CD4-positive, CD25-positive, alpha-beta regulatory T cell (primary cell): Measurements from ENCODE around the gene RHOBTB3. TPM values are rescaled to one million over a fixed set of nuclear protein-coding genes. Genes with fewer than 3 reads are reported as not detected.
A peak's percentile ranks its signal among the peaks of the same experiment; 100 is the strongest.

ENCODE experiments used
- ATAC-seq, 2 donors: fragments of 150-1000 bp; cut with Tn5 transposase; one replicate each; pipeline ENCODE4 v1.10.0; 2021; ENCODE audit warnings: low read depth in 2 of 2, moderate number of reproducible peaks in 2 of 2, moderate library complexity in 1 of 2
- DNase-seq, 3 donors: peaks; one replicate each; pipeline versions ENCODE4 v3.0.0 to v3.0.0-alpha.2; 2012 to 2022; ENCODE audit warnings: mixed read lengths in 1 of 3
- H3K27ac ChIP-seq: one replicate; pipeline ENCODE4 v1.7.0; 2013; ENCODE audit warnings: mild to moderate bottlenecking, low read length; ENCODE audit not compliant: insufficient read depth, poor library complexity, severe bottlenecking
- H3K27me3 ChIP-seq: one replicate; pipeline ENCODE4 v1.7.0; 2013; ENCODE audit warnings: low read length; ENCODE audit not compliant: control insufficient read depth, insufficient read depth
- H3K36me3 ChIP-seq: one replicate; pipeline ENCODE4 v1.7.0; 2013; ENCODE audit warnings: mild to moderate bottlenecking, low read length, moderate library complexity; ENCODE audit not compliant: control insufficient read depth, insufficient read depth
- H3K4me1 ChIP-seq: 2 replicates; pipeline ENCODE4 v1.7.0; 2013; ENCODE audit warnings: mild to moderate bottlenecking, low read length; ENCODE audit not compliant: insufficient read depth, control insufficient read depth, poor library complexity, severe bottlenecking
- H3K4me3 ChIP-seq: one replicate; pipeline ENCODE4 v1.7.0; 2013; ENCODE audit warnings: low read depth, mild to moderate bottlenecking, low read length, moderate library complexity
- H3K9me3 ChIP-seq, 2 experiments: 1 replicate in 1 of 2; 2 replicates in 1 of 2; pipeline ENCODE4 v1.7.0; 2013; ENCODE audit warnings: low read length in 2 of 2, mild to moderate bottlenecking in 1 of 2, moderate library complexity in 1 of 2; ENCODE audit not compliant: control insufficient read depth in 2 of 2
- H3K27ac Mint-ChIP-seq, 3 donors: one replicate each; pipeline ENCODE4 v1.8.0; 2020 to 2022; ENCODE audit warnings: mild to moderate bottlenecking in 3 of 3, mixed read lengths in 3 of 3, moderate library complexity in 2 of 3
- H3K27me3 Mint-ChIP-seq: one replicate; pipeline ENCODE4 v1.8.0; 2022; ENCODE audit warnings: mild to moderate bottlenecking, mixed read lengths
- H3K36me3 Mint-ChIP-seq: one replicate; pipeline ENCODE4 v1.8.0; 2020; ENCODE audit warnings: mixed read lengths
- H3K4me1 Mint-ChIP-seq, 4 donors: one replicate each; pipeline ENCODE4 v1.8.0; 2020 to 2022; ENCODE audit warnings: mixed read lengths in 4 of 4, mild to moderate bottlenecking in 1 of 4
- H3K4me3 Mint-ChIP-seq, 4 donors: one replicate each; pipeline ENCODE4 v1.8.0; 2020 to 2022; ENCODE audit warnings: mild to moderate bottlenecking in 4 of 4, mixed read lengths in 4 of 4, moderate library complexity in 3 of 4
- H3K9me3 Mint-ChIP-seq, 7 donors: one replicate each; pipeline ENCODE4 v1.8.0; 2020 to 2022; ENCODE audit warnings: mixed read lengths in 7 of 7, mild to moderate bottlenecking in 3 of 7, moderate library complexity in 2 of 7
- polyA plus RNA-seq, 4 donors: library from polyadenylated mRNA; unstranded; fragments of 300-500 nt; fragmentation: Illumina TruSeq; gene quantifications; one replicate each; pipeline ENCODE4 v1.2.3, GENCODE V29; 2021
- total RNA-seq: library from RNA; stranded (reverse); gene quantifications from one replicate; pipeline ENCODE4 v1.2.3, GENCODE V29; 2022

The RHOBTB3 gene
- total and polyA plus RNA-seq, 5 donors from 2014 or later = 1.4 to 2.8 (median 2.6) TPM

- no peaks in the 10 kb centered on the region for H3K4me1 Mint-ChIP-seq
- Histone ChIP-seq H3K27ac (no peak overlapping the region), H3K36me3 (no peaks in the 10 kb centered on the region), H3K4me1 (no peaks in the 10 kb centered on the region), H3K9me3 (no peaks in the 10 kb centered on the region), H3K27me3 (peaks cover 22% of the 10 kb centered on the region), H3K4me3 (no peak overlapping the region)
- H3K4me3 Mint-ChIP-seq = no peak overlapping the region
- peak overlapping the region in 1 of 3 donors; percentile 3 for H3K27ac Mint-ChIP-seq
- no peaks in the 10 kb centered on the region for H3K36me3 Mint-ChIP-seq
- peaks cover 64% of the 10 kb centered on the region for H3K27me3 Mint-ChIP-seq
- ATAC-seq = no peak
- peaks cover 0 to 2% (median 0%) of the 10 kb centered on the region in 7 donors for H3K9me3 Mint-ChIP-seq
- DNase-seq = no peak
Observed at GRCh38 chr5:95739857-95740256, 8.7 kb downstream of the RHOBTB3 start.

GRCh38 chr5:95741458-95741857, 10.3 kb downstream of the RHOBTB3 start:
- Histone ChIP-seq H3K36me3 (no peaks in the 10 kb centered on the region), H3K27me3 (peaks cover 10% of the 10 kb centered on the region), H3K4me1 (no peaks in the 10 kb centered on the region), H3K4me3 (no peak overlapping the region), H3K9me3 (no peaks in the 10 kb centered on the region), H3K27ac (no peak overlapping the region)
- H3K27me3 Mint-ChIP-seq = peaks cover 61% of the 10 kb centered on the region
- ATAC-seq (no peak), DNase-seq (no peak)
- H3K9me3 Mint-ChIP-seq = peaks cover 0 to 2% (median 0%) of the 10 kb centered on the region in 7 donors
- H3K27ac Mint-ChIP-seq = no peak overlapping the region
- H3K4me1 Mint-ChIP-seq = no peaks in the 10 kb centered on the region
- H3K4me3 Mint-ChIP-seq = no peak overlapping the region
- H3K36me3 Mint-ChIP-seq = no peaks in the 10 kb centered on the region

- H3K27ac Mint-ChIP-seq = no peak overlapping the region
- no peaks in the 10 kb centered on the region for H3K4me1 ChIP-seq
- H3K27me3 ChIP-seq = peaks cover 8% of the 10 kb centered on the region
- no peaks in the 10 kb centered on the region for H3K9me3 ChIP-seq
- DNase-seq = no peak
- H3K4me3 Mint-ChIP-seq = no peak overlapping the region
- ATAC-seq = no peak
- no peak overlapping the region for H3K27ac ChIP-seq
- no peaks in the 10 kb centered on the region for H3K4me1 Mint-ChIP-seq
- H3K36me3 Mint-ChIP-seq = no peaks in the 10 kb centered on the region
- H3K36me3 ChIP-seq = no peaks in the 10 kb centered on the region
- no peaks in the 10 kb centered on the region for H3K9me3 Mint-ChIP-seq
- no peak overlapping the region for H3K4me3 ChIP-seq
- H3K27me3 Mint-ChIP-seq = peaks cover 57% of the 10 kb centered on the region
Observed at GRCh38 chr5:95743232-95743631, 12.1 kb downstream of the RHOBTB3 start.

GRCh38 chr5:95743877-95744276, 12.7 kb downstream of the RHOBTB3 start:
- DNase-seq (no peak), ATAC-seq (no peak)
- H3K36me3 Mint-ChIP-seq = no peaks in the 10 kb centered on the region
- Histone ChIP-seq H3K27me3 (peaks cover 6% of the 10 kb centered on the region), H3K4me3 (no peak overlapping the region), H3K9me3 (no peaks in the 10 kb centered on the region), H3K36me3 (no peaks in the 10 kb centered on the region), H3K4me1 (no peaks in the 10 kb centered on the region), H3K27ac (no peak overlapping the region)
- no peaks in the 10 kb centered on the region for H3K4me1 Mint-ChIP-seq
- no peak overlapping the region for H3K4me3 Mint-ChIP-seq
- H3K9me3 Mint-ChIP-seq = no peaks in the 10 kb centered on the region
- no peak overlapping the region for H3K27ac Mint-ChIP-seq
- H3K27me3 Mint-ChIP-seq = peaks cover 52% of the 10 kb centered on the region

GRCh38 chr5:95746194-95746593, 15.1 kb downstream of the RHOBTB3 start:
- H3K27me3 Mint-ChIP-seq = peaks cover 44% of the 10 kb centered on the region

GRCh38 chr5:95746722-95747679, 15.9 kb downstream of the RHOBTB3 start:
- Mint-ChIP-seq H3K27ac (no peak overlapping the region), H3K36me3 (no peaks in the 10 kb centered on the region), H3K4me3 (no peak overlapping the region), H3K4me1 (no peaks in the 10 kb centered on the region), H3K27me3 (peaks cover 36% of the 10 kb centered on the region), H3K9me3 (no peaks in the 10 kb centered on the region)
- Histone ChIP-seq H3K27me3 (peaks cover 6% of the 10 kb centered on the region), H3K27ac (no peak overlapping the region), H3K4me3 (no peak overlapping the region), H3K4me1 (no peaks in the 10 kb centered on the region), H3K9me3 (no peaks in the 10 kb centered on the region), H3K36me3 (no peaks in the 10 kb centered on the region)
- DNase-seq = no peak
- no peak for ATAC-seq

More at GRCh38 chr5:95746194-95746593, 15.1 kb downstream of the RHOBTB3 start:
- H3K4me1 Mint-ChIP-seq = no peaks in the 10 kb centered on the region
- no peaks in the 10 kb centered on the region for H3K36me3 ChIP-seq
- no peaks in the 10 kb centered on the region for H3K9me3 ChIP-seq
- H3K4me3 ChIP-seq = no peak overlapping the region
- no peak for ATAC-seq
- no peak overlapping the region for H3K27ac Mint-ChIP-seq
- H3K4me3 Mint-ChIP-seq = no peak overlapping the region
- H3K27ac ChIP-seq = no peak overlapping the region
- H3K36me3 Mint-ChIP-seq = no peaks in the 10 kb centered on the region
- peaks cover 6% of the 10 kb centered on the region for H3K27me3 ChIP-seq
- no peaks in the 10 kb centered on the region for H3K9me3 Mint-ChIP-seq
- no peak for DNase-seq
- no peaks in the 10 kb centered on the region for H3K4me1 ChIP-seq

GRCh38 chr5:95748133-95748532, 17.0 kb downstream of the RHOBTB3 start:
- no peaks in the 10 kb centered on the region for H3K36me3 Mint-ChIP-seq
- peaks cover 31% of the 10 kb centered on the region for H3K27me3 Mint-ChIP-seq
- no peak overlapping the region for H3K4me3 Mint-ChIP-seq
- no peaks in the 10 kb centered on the region for H3K4me1 Mint-ChIP-seq
- Histone ChIP-seq H3K4me3 (no peak overlapping the region), H3K27me3 (peaks cover 6% of the 10 kb centered on the region), H3K27ac (no peak overlapping the region), H3K9me3 (no peaks in the 10 kb centered on the region), H3K36me3 (no peaks in the 10 kb centered on the region), H3K4me1 (no peaks in the 10 kb centered on the region)
- no peaks in the 10 kb centered on the region for H3K9me3 Mint-ChIP-seq
- ATAC-seq (no peak), DNase-seq (no peak)
- H3K27ac Mint-ChIP-seq = no peak overlapping the region

GRCh38 chr5:95754545-95754944, 23.4 kb downstream of the RHOBTB3 start:
- Histone ChIP-seq H3K36me3 (no peaks in the 10 kb centered on the region), H3K27ac (no peak overlapping the region), H3K4me3 (no peak overlapping the region), H3K9me3 (no peaks in the 10 kb centered on the region), H3K4me1 (no peaks in the 10 kb centered on the region), H3K27me3 (no peaks in the 10 kb centered on the region)
- Mint-ChIP-seq H3K36me3 (no peaks in the 10 kb centered on the region), H3K4me3 (no peak overlapping the region), H3K4me1 (peaks cover 0 to under 1% (median 0%) of the 10 kb centered on the region in 4 donors), H3K9me3 (no peaks in the 10 kb centered on the region), H3K27ac (no peak overlapping the region), H3K27me3 (peaks cover 4% of the 10 kb centered on the region)
- DNase-seq (no peak), ATAC-seq (no peak)
